CD14-positive monocyte (primary cell): ENCODE data around the gene HPS4. TPM values are rescaled to one million over a fixed set of nuclear protein-coding genes. Genes with fewer than 3 reads are reported as not detected.
A peak's percentile ranks its signal among the peaks of the same experiment; 100 is the strongest.

Experiments used
- DNase-seq, 3 donors: peaks; one replicate each; pipeline ENCODE4 v3.0.0-alpha.2; 2011 to 2022
- H2AFZ ChIP-seq: 2 replicates; pipeline ENCODE4 v1.6.0; 2012; ENCODE audit warnings: mild to moderate bottlenecking, low read depth, low read length, inconsistent platforms; ENCODE audit not compliant: insufficient read depth, poor library complexity, severe bottlenecking
- H3K27ac ChIP-seq, 2 donors: 1 replicate in 1 of 2; 2 replicates in 1 of 2; pipeline ENCODE4 v1.5.1; 2012 to 2013; ENCODE audit warnings: low read length in 2 of 2, control low read depth in 1 of 2, inconsistent platforms in 1 of 2, low read depth in 1 of 2, mild to moderate bottlenecking in 1 of 2
- H3K27me3 ChIP-seq, 2 donors: one replicate each; pipeline versions ENCODE4 v1.6.0 to v1.6.1; 2011 to 2013; ENCODE audit warnings: low read length in 2 of 2; ENCODE audit not compliant: control insufficient read depth in 2 of 2, insufficient read depth in 2 of 2
- H3K36me3 ChIP-seq, 2 donors: replicated peaks in 1 of 2; 1 replicate in 1 of 2; 2 replicates in 1 of 2; pipeline versions ENCODE4 v1.5.1 to v1.6.1; 2012 to 2013; ENCODE audit warnings: low read length in 2 of 2, control low read depth in 1 of 2, inconsistent platforms in 1 of 2, mild to moderate bottlenecking in 1 of 2; ENCODE audit not compliant: insufficient read depth in 2 of 2, control insufficient read depth in 1 of 2
- H3K4me1 ChIP-seq, 2 donors: 1 replicate in 1 of 2; 2 replicates in 1 of 2; pipeline versions ENCODE4 v1.5.1 to v1.6.1; 2012 to 2013; ENCODE audit warnings: low read length in 2 of 2, control low read depth in 1 of 2, inconsistent platforms in 1 of 2, mild to moderate bottlenecking in 1 of 2, moderate library complexity in 1 of 2; ENCODE audit not compliant: insufficient read depth in 2 of 2, control insufficient read depth in 1 of 2
- H3K4me2 ChIP-seq: replicated peaks from 2 replicates; pipeline ENCODE3; 2012; ENCODE audit warnings: low read length, moderate library complexity, mild to moderate bottlenecking; ENCODE audit not compliant: poor library complexity, severe bottlenecking; ENCODE audit errors: extremely low read depth
- H3K4me3 ChIP-seq, 3 experiments: fragments of 200-600 bp in 1 of 3; sonication (generic) in 1 of 3; replicated peaks in 1 of 3; 1 replicate in 2 of 3; 2 replicates in 1 of 3; pipeline ENCODE4 v1.5.1; 2011 to 2013; ENCODE audit warnings: low read length in 3 of 3, mild to moderate bottlenecking in 3 of 3, control low read depth in 2 of 3, low read depth in 2 of 3, inconsistent platforms in 1 of 3, moderate library complexity in 1 of 3
- H3K79me2 ChIP-seq: 2 replicates; pipeline ENCODE4 v1.6.0; 2012; ENCODE audit warnings: mild to moderate bottlenecking, control low read depth, inconsistent platforms, low read length, moderate library complexity; ENCODE audit not compliant: insufficient read depth
- H3K9ac ChIP-seq: 2 replicates; pipeline ENCODE4 v1.6.0; 2017; ENCODE audit warnings: low read length, mild to moderate bottlenecking; ENCODE audit not compliant: insufficient read depth, poor library complexity, severe bottlenecking
- H3K9me3 ChIP-seq, 2 donors: replicated peaks in 1 of 2; 1 replicate in 1 of 2; 2 replicates in 1 of 2; pipeline versions ENCODE4 v1.5.1 to v1.6.1; 2012 to 2013; ENCODE audit warnings: low read length in 2 of 2, control low read depth in 1 of 2; ENCODE audit not compliant: control insufficient read depth in 1 of 2, insufficient read depth in 1 of 2
- H4K20me1 ChIP-seq: 2 replicates; pipeline ENCODE4 v1.6.0; 2012; ENCODE audit warnings: mild to moderate bottlenecking, low read length, control low read depth, moderate library complexity; ENCODE audit not compliant: insufficient read depth
- H3K27ac Mint-ChIP-seq, 7 donors: one replicate each; pipeline ENCODE4 v1.8.0; 2020; ENCODE audit warnings: mild to moderate bottlenecking in 7 of 7, mixed read lengths in 7 of 7, moderate library complexity in 6 of 7, inconsistent platforms in 2 of 7
- H3K27me3 Mint-ChIP-seq, 3 donors: one replicate each; pipeline ENCODE4 v1.8.0; 2021 to 2022; ENCODE audit warnings: low read depth in 3 of 3, mild to moderate bottlenecking in 3 of 3, mixed read lengths in 3 of 3, moderate library complexity in 3 of 3, inconsistent platforms in 1 of 3
- H3K36me3 Mint-ChIP-seq, 2 donors: one replicate each; pipeline ENCODE4 v1.8.0; 2020; ENCODE audit warnings: mixed read lengths in 2 of 2, inconsistent platforms in 1 of 2, mild to moderate bottlenecking in 1 of 2
- H3K4me1 Mint-ChIP-seq: one replicate; pipeline ENCODE4 v1.8.0; 2020; ENCODE audit warnings: mild to moderate bottlenecking, mixed read lengths
- H3K4me3 Mint-ChIP-seq, 2 donors: one replicate each; pipeline ENCODE4 v1.8.0; 2020; ENCODE audit warnings: mild to moderate bottlenecking in 2 of 2, mixed read lengths in 2 of 2, moderate library complexity in 1 of 2
- H3K9me3 Mint-ChIP-seq, 7 donors: one replicate each; pipeline ENCODE4 v1.8.0; 2020 to 2022; ENCODE audit warnings: mixed read lengths in 7 of 7, mild to moderate bottlenecking in 6 of 7, moderate library complexity in 6 of 7, inconsistent platforms in 2 of 7
- WGBS: methylation state at CpG from one replicate; pipeline ENCODE4 v1.1.5; 2013; ENCODE audit warnings: missing lambda C conversion rate; ENCODE audit not compliant: insufficient coverage; 5-methylcytosine and 5-hydroxymethylcytosine counted together
- intact Hi-C, 2 donors: fragments of 100-400 bp; cut with micrococcal nuclease; formaldehyde crosslinking; loops; one replicate each; pipeline versions ENCODE4 v1.15.0 to v1.15.1; 2023
- polyA plus RNA-seq, 3 donors: library from polyadenylated mRNA; depleted of rRNA in 1 of 3; unstranded in 2 of 3; stranded (reverse) in 1 of 3; fragments of 300-500 nt in 2 of 3; fragments of >200 nt in 1 of 3; fragmentation: Illumina TruSeq in 2 of 3; gene quantifications; 1 replicate in 2 of 3; 2 replicates in 1 of 3; pipeline ENCODE4 v1.2.3, GENCODE V29; 2012 to 2021
- TF ChIP-seq, protein P1 (sequence below): fragments of 200-600 bp; IDR thresholded peaks from one replicate; pipeline ENCODE4 v1.8.0; 2022; ENCODE audit warnings: antibody characterized with exemption, mild to moderate bottlenecking

The HPS4 gene
- polyA plus RNA-seq, 3 donors = 5.7 to 21.6 (median 7.5) TPM

DNA sequence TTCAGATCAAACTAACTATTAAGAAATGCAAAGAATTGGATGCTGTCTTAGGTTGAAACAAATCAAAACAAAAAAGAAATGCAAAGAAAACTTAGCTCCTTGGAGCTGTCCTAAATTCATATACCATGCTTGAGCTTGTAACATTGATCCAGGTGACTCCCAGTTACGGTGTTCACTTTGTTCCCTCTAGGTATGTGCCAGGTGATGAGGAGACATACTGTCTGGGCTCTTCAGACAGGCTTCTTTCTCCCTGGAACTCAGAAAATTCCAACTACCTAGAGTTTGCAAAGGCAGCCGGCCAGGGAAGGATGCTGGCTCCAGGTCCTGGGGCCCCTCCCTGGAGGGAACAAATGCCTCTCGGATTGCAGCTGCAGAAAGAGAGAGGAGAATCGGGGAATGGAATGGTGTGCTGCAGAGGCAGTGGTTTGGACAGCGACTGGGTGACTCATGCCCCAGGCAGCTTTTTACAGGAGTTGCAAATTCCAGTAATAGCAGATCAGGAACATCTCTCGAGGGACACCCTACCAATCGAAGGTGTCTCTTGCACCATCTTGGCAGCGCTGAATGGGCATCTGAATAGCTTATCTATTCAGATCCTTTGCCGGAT is 66.8 kb downstream of the HPS4 start:
- no peaks in the 10 kb centered on the region for H3K4me1 ChIP-seq
- peak overlapping the region in 1 of 7 donors; percentile 85 for H3K27ac Mint-ChIP-seq
- WGBS = 91% methylated on average over 5 of the region's 9 CpGs
- peaks cover 2 to 4% of the 10 kb centered on the region in 2 donors for H3K27me3 ChIP-seq
- intact Hi-C loops = no loop called here
- no peaks in the 10 kb centered on the region for H3K9me3 ChIP-seq
- H3K4me3 ChIP-seq = no peak overlapping the region
- H3K36me3 ChIP-seq = no peaks in the 10 kb centered on the region
- no peaks in the 10 kb centered on the region for H3K79me2 ChIP-seq
- H3K4me1 Mint-ChIP-seq = no peaks in the 10 kb centered on the region
- H2AFZ ChIP-seq = no peak overlapping the region
- no peaks in the 10 kb centered on the region for H3K36me3 Mint-ChIP-seq
- no peak overlapping the region for H3K4me2 ChIP-seq
- peaks cover 0 to 4% (median 0%) of the 10 kb centered on the region in 7 donors for H3K9me3 Mint-ChIP-seq
- no peak overlapping the region for H3K27ac ChIP-seq
- no peak overlapping the region for H3K4me3 Mint-ChIP-seq
- no peaks in the 10 kb centered on the region for H4K20me1 ChIP-seq
- no peak for DNase-seq
- peaks cover 6 to 9% (median 7%) of the 10 kb centered on the region in 3 donors for H3K27me3 Mint-ChIP-seq
- TF ChIP-seq, protein P1, sequence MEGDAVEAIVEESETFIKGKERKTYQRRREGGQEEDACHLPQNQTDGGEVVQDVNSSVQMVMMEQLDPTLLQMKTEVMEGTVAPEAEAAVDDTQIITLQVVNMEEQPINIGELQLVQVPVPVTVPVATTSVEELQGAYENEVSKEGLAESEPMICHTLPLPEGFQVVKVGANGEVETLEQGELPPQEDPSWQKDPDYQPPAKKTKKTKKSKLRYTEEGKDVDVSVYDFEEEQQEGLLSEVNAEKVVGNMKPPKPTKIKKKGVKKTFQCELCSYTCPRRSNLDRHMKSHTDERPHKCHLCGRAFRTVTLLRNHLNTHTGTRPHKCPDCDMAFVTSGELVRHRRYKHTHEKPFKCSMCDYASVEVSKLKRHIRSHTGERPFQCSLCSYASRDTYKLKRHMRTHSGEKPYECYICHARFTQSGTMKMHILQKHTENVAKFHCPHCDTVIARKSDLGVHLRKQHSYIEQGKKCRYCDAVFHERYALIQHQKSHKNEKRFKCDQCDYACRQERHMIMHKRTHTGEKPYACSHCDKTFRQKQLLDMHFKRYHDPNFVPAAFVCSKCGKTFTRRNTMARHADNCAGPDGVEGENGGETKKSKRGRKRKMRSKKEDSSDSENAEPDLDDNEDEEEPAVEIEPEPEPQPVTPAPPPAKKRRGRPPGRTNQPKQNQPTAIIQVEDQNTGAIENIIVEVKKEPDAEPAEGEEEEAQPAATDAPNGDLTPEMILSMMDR = no peak
- H3K9ac ChIP-seq = no peak overlapping the region

DNA sequence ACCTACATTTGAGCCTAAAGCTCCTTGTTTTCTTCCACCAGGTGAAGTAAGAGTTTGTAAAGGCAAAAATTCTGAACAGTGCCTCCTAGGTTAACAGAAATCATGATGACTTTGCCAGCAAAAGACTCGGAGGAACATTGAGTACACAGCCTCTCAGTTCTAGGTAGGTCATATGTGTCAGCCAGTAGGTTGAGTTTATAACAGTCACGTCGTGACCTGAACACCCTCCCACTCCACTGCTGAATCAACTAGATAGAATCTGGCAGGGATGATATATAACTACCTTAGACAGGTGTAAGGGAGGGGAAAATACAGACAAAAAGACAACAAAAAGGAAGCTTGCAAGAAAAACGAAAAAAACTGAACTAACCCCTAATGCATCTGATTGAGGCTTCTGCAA is 67.3 kb downstream of the HPS4 start:
- Histone ChIP-seq H3K4me3 (no peak overlapping the region), H3K9ac (no peak overlapping the region), H3K36me3 (no peaks in the 10 kb centered on the region), H3K27ac (no peak overlapping the region), H3K4me2 (no peak overlapping the region), H3K9me3 (no peaks in the 10 kb centered on the region), H2AFZ (no peak overlapping the region), H3K27me3 (peaks cover 2 to 4% of the 10 kb centered on the region in 2 donors), H4K20me1 (no peaks in the 10 kb centered on the region), H3K4me1 (no peaks in the 10 kb centered on the region), H3K79me2 (no peaks in the 10 kb centered on the region)
- no peaks in the 10 kb centered on the region for H3K36me3 Mint-ChIP-seq
- H3K4me3 Mint-ChIP-seq = no peak overlapping the region
- no CpG with 5 or more reads among the region's 4 CpGs for WGBS
- peaks cover 4 to 9% (median 6%) of the 10 kb centered on the region in 3 donors for H3K27me3 Mint-ChIP-seq
- no peak for DNase-seq
- intact Hi-C loops = no loop called here
- H3K4me1 Mint-ChIP-seq = no peaks in the 10 kb centered on the region
- no peak overlapping the region for H3K27ac Mint-ChIP-seq
- peaks cover 0 to 4% (median 0%) of the 10 kb centered on the region in 7 donors for H3K9me3 Mint-ChIP-seq
- TF ChIP-seq, protein P1 = no peak
